ENCODE data around the gene KRTAP1-4. TPM values are rescaled to one million over a fixed set of nuclear protein-coding genes. Genes with fewer than 3 reads are reported as not detected.

The KRTAP1-4 gene
- polyA plus RNA-seq, 3 donors: not detected

DNA sequence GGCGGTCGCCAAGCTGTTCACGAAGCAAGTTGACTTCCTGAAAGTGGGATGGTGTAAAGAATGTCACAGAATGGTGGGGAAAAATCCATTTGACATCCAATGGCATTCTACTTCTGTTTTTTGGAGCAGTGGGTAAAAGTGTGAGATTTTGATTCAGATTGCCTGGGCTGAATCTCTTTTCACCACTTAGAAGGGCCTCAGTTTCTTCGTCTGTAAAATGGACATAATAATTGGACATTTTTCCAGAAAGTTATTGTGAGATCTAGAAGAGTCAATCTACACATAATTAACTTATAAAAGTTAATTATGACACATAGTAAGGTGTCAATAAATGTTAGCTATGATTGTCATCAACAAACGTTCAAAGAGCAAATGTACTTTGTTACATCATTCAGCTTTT, 48.9 kb downstream of the KRTAP1-4 start:
- Histone ChIP-seq H3K9me3 (replicated peaks in 1 of 2; ENCODE audit: control insufficient read depth in 1 of 2, insufficient read depth in 1 of 2, low read length in 2 of 2) (no peaks in the 10 kb centered on the region), H3K79me2 (ENCODE audit: insufficient read depth, low read length) (no peaks in the 10 kb centered on the region), H3K9ac (ENCODE audit: insufficient read depth, low read length, poor library complexity, severe bottlenecking) (no peak overlapping the region), H3K27me3 (ENCODE audit: control insufficient read depth in 2 of 2, insufficient read depth in 2 of 2, low read length in 2 of 2) (peaks cover 3 to 4% of the 10 kb centered on the region in 2 donors), H2AFZ (ENCODE audit: insufficient read depth, low read depth, low read length, poor library complexity, severe bottlenecking) (no peak overlapping the region), H3K36me3 (replicated peaks in 1 of 2; ENCODE audit: control insufficient read depth in 1 of 2, insufficient read depth in 2 of 2, low read length in 2 of 2) (no peaks in the 10 kb centered on the region), H3K4me3 (replicated peaks in 1 of 3; ENCODE audit: low read depth in 2 of 3, low read length in 3 of 3) (no peak overlapping the region), H3K27ac (ENCODE audit: low read depth in 1 of 2, low read length in 2 of 2) (no peak overlapping the region), H4K20me1 (ENCODE audit: insufficient read depth, low read length) (no peaks in the 10 kb centered on the region), H3K4me2 (replicated peaks; ENCODE audit: extremely low read depth, low read length, poor library complexity, severe bottlenecking) (no peak overlapping the region), H3K4me1 (ENCODE audit: control insufficient read depth in 1 of 2, insufficient read depth in 2 of 2, low read length in 2 of 2) (no peaks in the 10 kb centered on the region)
- DNase-seq: no peak
- Mint-ChIP-seq H3K36me3 (no peaks in the 10 kb centered on the region), H3K27ac (no peak overlapping the region), H3K9me3 (no peaks in the 10 kb centered on the region), H3K4me1 (no peaks in the 10 kb centered on the region), H3K4me3 (no peak overlapping the region), H3K27me3 (ENCODE audit: low read depth in 3 of 3) (peaks cover 8 to 13% (median 11%) of the 10 kb centered on the region in 3 donors)
- intact Hi-C loops (cut with micrococcal nuclease): no loop called here
- no peak for TF ChIP-seq CTCF (IDR thresholded peaks at IDR 0.05)
- WGBS (ENCODE audit: insufficient coverage): no CpG with 5 or more reads among the region's 5 CpGs

GRCh38 chr17:40980596-40980995, 49.4 kb downstream of the KRTAP1-4 start:
- intact Hi-C loops (cut with micrococcal nuclease): no loop called here
- Histone ChIP-seq H3K4me3 (replicated peaks in 1 of 3; ENCODE audit: low read depth in 2 of 3, low read length in 3 of 3) (no peak overlapping the region), H3K9me3 (replicated peaks in 1 of 2; ENCODE audit: control insufficient read depth in 1 of 2, insufficient read depth in 1 of 2, low read length in 2 of 2) (no peaks in the 10 kb centered on the region), H3K36me3 (replicated peaks in 1 of 2; ENCODE audit: control insufficient read depth in 1 of 2, insufficient read depth in 2 of 2, low read length in 2 of 2) (no peaks in the 10 kb centered on the region), H3K79me2 (ENCODE audit: insufficient read depth, low read length) (no peaks in the 10 kb centered on the region), H3K4me1 (ENCODE audit: control insufficient read depth in 1 of 2, insufficient read depth in 2 of 2, low read length in 2 of 2) (no peaks in the 10 kb centered on the region), H2AFZ (ENCODE audit: insufficient read depth, low read depth, low read length, poor library complexity, severe bottlenecking) (no peak overlapping the region), H3K27ac (ENCODE audit: low read depth in 1 of 2, low read length in 2 of 2) (no peak overlapping the region), H3K9ac (ENCODE audit: insufficient read depth, low read length, poor library complexity, severe bottlenecking) (no peak overlapping the region), H3K27me3 (ENCODE audit: control insufficient read depth in 2 of 2, insufficient read depth in 2 of 2, low read length in 2 of 2) (peaks cover 2 to 4% of the 10 kb centered on the region in 2 donors), H4K20me1 (ENCODE audit: insufficient read depth, low read length) (no peaks in the 10 kb centered on the region), H3K4me2 (replicated peaks; ENCODE audit: extremely low read depth, low read length, poor library complexity, severe bottlenecking) (no peak overlapping the region)
- WGBS (ENCODE audit: insufficient coverage): 86% methylated on average over 8 of the region's 8 CpGs
- Mint-ChIP-seq H3K9me3 (no peaks in the 10 kb centered on the region), H3K4me3 (no peak overlapping the region), H3K27me3 (ENCODE audit: low read depth in 3 of 3) (peaks cover 7 to 13% (median 11%) of the 10 kb centered on the region in 3 donors), H3K36me3 (no peaks in the 10 kb centered on the region), H3K4me1 (no peaks in the 10 kb centered on the region), H3K27ac (no peak overlapping the region)
- DNase-seq: no peak
- no peak for TF ChIP-seq CTCF (IDR thresholded peaks at IDR 0.05)
